ENCODE measurements around the gene CTBP2. TPM values are rescaled to one million over a fixed set of nuclear protein-coding genes. Genes with fewer than 3 reads are reported as not detected.
A peak's percentile ranks its signal among the peaks of the same experiment; 100 is the strongest.

Gene CTBP2
- total and polyA plus RNA-seq, 4 donors = 19.2 to 80.6 (median 63.2) TPM

GRCh38 chr10:125005312-125006187, 154.8 kb downstream of the CTBP2 start:
- H3K4me3 ChIP-seq = no peak overlapping the region
- 90 to 93% methylated on average over 36 of the region's 36 CpGs for WGBS, 2 donors
- DNase-seq = no peak

DNA sequence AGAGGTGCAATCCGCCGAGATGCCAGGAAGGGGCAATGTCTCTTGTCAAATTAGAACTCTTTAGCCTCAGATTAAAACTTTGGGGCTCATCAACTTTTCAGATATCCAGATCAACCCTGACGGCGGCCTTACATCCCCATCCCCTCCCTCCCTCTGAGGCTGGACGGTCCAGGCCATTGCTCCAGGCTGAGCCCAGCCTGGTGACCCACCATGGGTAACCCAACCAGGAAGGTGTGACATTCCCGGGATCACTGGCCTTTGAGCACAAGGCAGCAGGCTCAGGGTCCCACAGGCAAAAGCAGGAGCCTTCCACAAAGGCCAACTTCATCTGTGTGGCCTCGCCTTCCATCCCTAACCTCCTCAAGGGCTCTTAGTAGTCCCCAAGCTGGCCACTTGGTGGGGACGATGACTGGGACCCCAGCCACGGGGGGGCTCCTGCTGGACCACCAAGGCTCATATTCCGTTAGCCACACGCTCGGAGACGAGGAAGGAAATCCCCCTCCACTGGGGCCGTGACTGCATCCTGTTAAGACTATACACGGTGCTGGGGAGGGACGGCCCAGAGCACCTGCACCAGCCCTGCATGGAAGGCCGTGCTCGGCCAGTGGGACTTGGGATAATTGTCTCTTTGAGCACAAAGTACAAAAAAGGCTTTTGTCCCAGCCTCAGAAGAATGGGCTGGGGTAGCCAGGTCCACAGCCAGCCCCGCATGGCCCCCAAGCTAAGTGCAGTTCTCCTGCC, 155.6 kb downstream of the CTBP2 start:
- peaks cover 0 to 36% (median 18%) of the 10 kb centered on the region in 4 donors for H3K36me3 ChIP-seq (ENCODE audit: control insufficient read depth in 4 of 4, insufficient read depth in 4 of 4, low read length in 4 of 4)
- peak in 1 of 3 donors; percentile 11 for DNase-seq
- H3K4me1 ChIP-seq (ENCODE audit: control insufficient read depth in 5 of 5, insufficient read depth in 5 of 5, low read length in 5 of 5) = peaks cover 4 to 41% (median 24%) of the 10 kb centered on the region in 5 donors

More at GRCh38 chr10:125005312-125006187, 154.8 kb downstream of the CTBP2 start:
- H3K9me3 ChIP-seq (ENCODE audit: control insufficient read depth in 4 of 4, insufficient read depth in 3 of 4, low read length in 3 of 4) = no peaks in the 10 kb centered on the region
- peaks cover 0 to 30% (median 16%) of the 10 kb centered on the region in 4 donors for H3K36me3 ChIP-seq (ENCODE audit: control insufficient read depth in 4 of 4, insufficient read depth in 4 of 4, low read length in 4 of 4)
- no peak overlapping the region for H3K9ac ChIP-seq (ENCODE audit: insufficient read depth in 1 of 2, low read length in 2 of 2)
- no peak for ATAC-seq (ENCODE audit: insufficient read depth, low FRiP score)
- no peaks in the 10 kb centered on the region for H3K27me3 ChIP-seq (ENCODE audit: control insufficient read depth in 3 of 3, insufficient read depth in 3 of 3, low read length in 2 of 3)
- TF ChIP-seq, protein P1, sequence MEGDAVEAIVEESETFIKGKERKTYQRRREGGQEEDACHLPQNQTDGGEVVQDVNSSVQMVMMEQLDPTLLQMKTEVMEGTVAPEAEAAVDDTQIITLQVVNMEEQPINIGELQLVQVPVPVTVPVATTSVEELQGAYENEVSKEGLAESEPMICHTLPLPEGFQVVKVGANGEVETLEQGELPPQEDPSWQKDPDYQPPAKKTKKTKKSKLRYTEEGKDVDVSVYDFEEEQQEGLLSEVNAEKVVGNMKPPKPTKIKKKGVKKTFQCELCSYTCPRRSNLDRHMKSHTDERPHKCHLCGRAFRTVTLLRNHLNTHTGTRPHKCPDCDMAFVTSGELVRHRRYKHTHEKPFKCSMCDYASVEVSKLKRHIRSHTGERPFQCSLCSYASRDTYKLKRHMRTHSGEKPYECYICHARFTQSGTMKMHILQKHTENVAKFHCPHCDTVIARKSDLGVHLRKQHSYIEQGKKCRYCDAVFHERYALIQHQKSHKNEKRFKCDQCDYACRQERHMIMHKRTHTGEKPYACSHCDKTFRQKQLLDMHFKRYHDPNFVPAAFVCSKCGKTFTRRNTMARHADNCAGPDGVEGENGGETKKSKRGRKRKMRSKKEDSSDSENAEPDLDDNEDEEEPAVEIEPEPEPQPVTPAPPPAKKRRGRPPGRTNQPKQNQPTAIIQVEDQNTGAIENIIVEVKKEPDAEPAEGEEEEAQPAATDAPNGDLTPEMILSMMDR (IDR thresholded peaks at IDR 0.05; ENCODE audit: control extremely low read depth, extremely low read depth) = no peak
- peaks cover 4 to 35% (median 18%) of the 10 kb centered on the region in 5 donors for H3K4me1 ChIP-seq (ENCODE audit: control insufficient read depth in 5 of 5, insufficient read depth in 5 of 5, low read length in 5 of 5)
- H3K27ac ChIP-seq (ENCODE audit: low read depth in 1 of 2, low read length in 1 of 2) = no peak overlapping the region

GRCh38 chr10:125003901-125004467, 156.4 kb downstream of the CTBP2 start:
- DNase-seq (no peak), ATAC-seq (ENCODE audit: insufficient read depth, low FRiP score) (no peak)
- H3K4me3 ChIP-seq = no peak overlapping the region
- TF ChIP-seq, protein P1 (IDR thresholded peaks at IDR 0.05; ENCODE audit: control extremely low read depth, extremely low read depth) = no peak
- H3K36me3 ChIP-seq (ENCODE audit: control insufficient read depth in 4 of 4, insufficient read depth in 4 of 4, low read length in 4 of 4) = peaks cover 0 to 36% (median 18%) of the 10 kb centered on the region in 4 donors
- H3K9me3 ChIP-seq (ENCODE audit: control insufficient read depth in 4 of 4, insufficient read depth in 3 of 4, low read length in 3 of 4) = no peaks in the 10 kb centered on the region
- 93 to 96% methylated on average over 14 of the region's 14 CpGs for WGBS, 2 donors
- no peak overlapping the region for H3K9ac ChIP-seq (ENCODE audit: insufficient read depth in 1 of 2, low read length in 2 of 2)
- H3K27ac ChIP-seq (ENCODE audit: low read depth in 1 of 2, low read length in 1 of 2) = no peak overlapping the region
- no peaks in the 10 kb centered on the region for H3K27me3 ChIP-seq (ENCODE audit: control insufficient read depth in 3 of 3, insufficient read depth in 3 of 3, low read length in 2 of 3)
- peaks cover 6 to 41% (median 29%) of the 10 kb centered on the region in 5 donors for H3K4me1 ChIP-seq (ENCODE audit: control insufficient read depth in 5 of 5, insufficient read depth in 5 of 5, low read length in 5 of 5)

More for the DNA sequence above, 155.6 kb downstream of the CTBP2 start:
- H3K4me3 ChIP-seq = no peak overlapping the region
- TF ChIP-seq, protein P1 (IDR thresholded peaks at IDR 0.05; ENCODE audit: control extremely low read depth, extremely low read depth) = no peak
- no peaks in the 10 kb centered on the region for H3K9me3 ChIP-seq (ENCODE audit: control insufficient read depth in 4 of 4, insufficient read depth in 3 of 4, low read length in 3 of 4)
- no peak for ATAC-seq (ENCODE audit: insufficient read depth, low FRiP score)
- no peak overlapping the region for H3K27ac ChIP-seq (ENCODE audit: low read depth in 1 of 2, low read length in 1 of 2)
- no peaks in the 10 kb centered on the region for H3K27me3 ChIP-seq (ENCODE audit: control insufficient read depth in 3 of 3, insufficient read depth in 3 of 3, low read length in 2 of 3)
- H3K9ac ChIP-seq (ENCODE audit: insufficient read depth in 1 of 2, low read length in 2 of 2) = no peak overlapping the region
- 81 to 83% methylated on average over 19 of the region's 19 CpGs for WGBS, 2 donors
